ENCODE results near the gene RASSF9.

RASSF9 gene

DNA sequence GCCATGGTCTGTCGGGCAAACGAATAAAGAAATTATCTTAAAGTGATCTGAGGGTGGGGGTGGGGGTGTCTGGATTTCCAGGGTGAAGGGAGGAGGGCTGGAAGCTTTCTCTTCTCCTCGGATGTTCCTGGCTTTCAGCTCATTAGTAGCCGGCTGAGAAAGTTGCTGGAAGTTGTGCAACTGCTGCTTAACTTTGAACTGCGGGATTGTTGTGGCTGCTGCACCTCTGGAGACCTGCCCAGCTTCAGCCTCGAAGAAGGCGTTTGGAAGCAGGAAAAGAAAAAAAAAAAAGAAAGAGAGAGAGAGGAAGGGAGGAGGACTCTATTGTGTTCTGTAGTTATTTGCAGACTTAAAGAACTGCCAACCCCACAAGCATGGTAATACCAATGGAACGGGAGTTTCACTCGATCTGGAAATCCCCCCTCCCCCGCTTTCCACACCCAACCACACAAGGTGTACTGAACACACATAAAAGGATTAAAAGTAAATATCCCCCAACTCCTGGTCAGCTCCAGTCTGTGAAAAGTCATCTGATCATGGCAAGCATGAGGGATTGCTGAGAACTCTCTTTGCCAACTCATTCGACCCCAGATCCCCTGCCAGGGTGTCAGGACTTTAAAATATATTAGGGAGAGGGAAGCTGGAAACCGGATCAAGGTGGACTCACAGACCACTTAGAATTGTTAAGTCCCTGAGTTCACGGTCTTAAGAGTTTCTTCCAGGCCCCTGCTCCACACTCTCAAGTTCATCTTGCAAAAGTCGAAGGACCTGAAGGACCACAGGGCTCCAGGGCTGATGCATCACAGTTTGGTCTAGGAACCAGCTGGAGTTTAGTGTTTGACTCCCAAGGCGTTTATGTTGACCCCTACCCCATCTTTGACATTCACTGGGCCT lies at the start of gene RASSF9:
Gene RASSF9 (minus strand): TSS at position 213 of the 894 bp plus-strand sequence. CDS start 208 bp downstream, at position 5.
- H3K4me3 ChIP-seq (ENCODE audit: low read depth, low read length): peak within 1 kb of the TSS; percentile 18

DNA sequence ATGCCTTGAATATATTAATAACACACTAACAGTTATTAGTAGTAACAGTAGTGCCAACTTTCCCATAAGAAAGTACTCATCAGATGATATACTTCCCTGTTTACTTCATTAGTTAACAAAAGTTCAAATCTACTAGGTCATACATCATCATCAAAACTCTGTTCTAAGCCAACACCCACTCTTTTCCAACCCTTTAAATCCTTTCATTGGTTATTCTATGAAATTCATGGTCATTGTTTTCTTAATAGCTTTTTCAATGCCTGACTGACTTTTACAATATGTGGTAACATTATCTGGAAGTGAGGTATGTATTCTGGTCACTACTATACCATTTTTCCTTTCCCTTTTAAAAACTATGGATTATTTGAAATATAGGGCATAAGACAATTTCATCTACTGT lies 47.6 kb upstream of the RASSF9 start:
- no peak overlapping the region for H3K4me3 ChIP-seq (ENCODE audit: low read depth, low read length)

DNA sequence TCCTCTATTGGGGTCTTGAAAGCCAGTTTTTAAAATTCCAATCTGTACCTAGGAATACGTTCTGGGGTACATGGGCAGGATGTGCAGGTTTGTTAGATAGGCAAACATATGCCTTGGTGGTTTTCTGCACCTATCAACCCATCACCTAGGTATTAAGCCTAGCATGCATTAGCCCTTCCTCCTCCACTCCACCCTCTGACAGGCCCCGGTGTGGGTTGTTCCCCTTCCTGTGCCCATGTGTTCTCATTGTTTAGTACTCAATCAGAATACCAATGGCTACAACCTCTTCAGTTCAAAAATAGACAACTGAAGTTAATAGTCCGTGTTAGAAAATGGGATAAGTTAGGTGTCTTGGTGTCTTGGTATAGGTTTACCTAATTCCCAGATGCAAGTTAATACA lies 41.2 kb upstream of the RASSF9 start:
- H3K4me3 ChIP-seq (ENCODE audit: low read depth, low read length): no peak overlapping the region

DNA sequence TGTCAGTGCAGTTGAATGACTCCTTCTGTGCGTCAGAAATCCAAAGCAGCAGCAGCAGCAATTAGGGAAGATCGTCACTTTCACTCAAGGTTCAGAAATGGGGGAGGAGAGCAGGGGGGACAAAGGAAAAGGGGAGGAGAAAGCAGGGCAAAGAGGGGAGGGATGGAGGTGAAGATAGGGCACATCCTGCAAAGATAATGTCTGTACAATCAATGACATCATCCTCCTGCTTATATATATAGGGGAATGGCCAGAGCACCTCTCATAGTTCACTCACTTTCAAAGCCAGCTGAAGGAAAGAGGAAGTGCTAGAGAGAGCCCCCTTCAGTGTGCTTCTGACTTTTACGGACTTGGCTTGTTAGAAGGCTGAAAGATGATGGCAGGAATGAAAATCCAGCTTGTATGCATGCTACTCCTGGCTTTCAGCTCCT lies 37.8 kb upstream of the RASSF9 start, which contains the start of gene NTS:
Gene NTS (plus strand): TSS at position 265 of the 431 bp plus-strand sequence. CDS start 109 bp downstream, at position 374.
- H3K4me3 ChIP-seq (ENCODE audit: low read depth, low read length): no peak within 1 kb of the TSS

DNA sequence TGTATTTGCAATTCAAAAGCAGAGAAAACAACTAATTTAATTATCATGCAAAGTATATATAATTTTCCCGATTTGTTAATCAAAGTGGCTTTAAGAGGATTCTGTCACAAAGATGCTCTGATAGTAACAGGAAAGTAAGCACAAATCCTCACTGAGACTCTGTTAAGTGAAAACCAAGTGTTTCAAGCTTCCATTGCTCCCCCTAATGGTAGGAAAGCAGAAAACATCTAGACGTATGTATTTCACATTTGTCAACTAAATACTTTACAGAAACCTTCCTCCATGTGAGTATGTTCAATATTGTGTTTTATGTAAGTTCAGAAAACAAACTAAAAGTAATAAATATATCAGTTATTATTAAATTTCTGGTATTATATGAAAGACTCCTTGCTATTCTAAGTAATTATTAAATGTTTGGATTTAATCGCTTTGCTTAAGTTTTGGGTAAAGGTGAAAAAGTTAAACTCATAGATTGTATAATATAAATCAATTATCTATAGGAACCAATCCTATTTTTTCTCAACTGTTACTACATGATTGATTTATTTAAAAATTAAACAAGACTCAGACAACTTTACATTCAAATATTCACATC lies 36.4 kb upstream of the RASSF9 start:
- H3K4me3 ChIP-seq (ENCODE audit: low read depth, low read length): no peak overlapping the region

DNA sequence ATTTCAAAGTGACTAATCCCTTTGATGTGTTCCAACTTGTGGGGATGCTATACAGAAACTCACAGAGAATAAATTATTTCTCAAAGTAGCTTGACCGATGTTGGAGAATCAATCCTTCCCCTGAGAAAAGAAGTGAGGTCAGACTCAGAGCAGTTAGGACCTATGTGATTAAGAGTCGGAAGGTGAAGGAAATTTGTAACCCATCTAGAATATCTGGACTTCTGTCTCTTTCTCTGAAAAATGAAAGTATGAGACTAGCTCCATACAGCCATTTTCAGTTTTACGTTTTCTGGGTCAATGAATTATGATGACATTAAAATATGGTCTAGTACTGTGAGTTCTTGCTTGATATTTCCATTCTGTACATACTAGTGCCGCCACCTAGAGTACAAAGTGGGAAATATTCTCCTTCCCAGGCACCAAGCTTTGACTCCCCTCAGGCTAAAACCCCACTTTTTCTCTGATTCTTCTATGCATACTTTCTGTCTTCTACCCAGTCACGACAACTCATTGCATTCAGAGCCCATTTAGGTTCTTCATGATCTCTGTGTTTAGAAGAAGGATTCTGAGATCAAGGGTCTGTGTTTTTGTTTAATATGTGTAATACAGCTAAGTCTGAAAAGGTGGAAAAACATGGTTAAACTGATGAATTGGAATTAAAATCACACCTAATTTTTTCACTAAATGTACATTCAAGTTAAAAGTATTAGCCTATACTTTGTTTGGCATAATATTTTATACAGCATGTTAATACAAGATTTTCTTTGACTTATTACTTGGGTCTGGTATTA lies 31.0 kb upstream of the RASSF9 start:
- no peak overlapping the region for H3K4me3 ChIP-seq (ENCODE audit: low read depth, low read length)

DNA sequence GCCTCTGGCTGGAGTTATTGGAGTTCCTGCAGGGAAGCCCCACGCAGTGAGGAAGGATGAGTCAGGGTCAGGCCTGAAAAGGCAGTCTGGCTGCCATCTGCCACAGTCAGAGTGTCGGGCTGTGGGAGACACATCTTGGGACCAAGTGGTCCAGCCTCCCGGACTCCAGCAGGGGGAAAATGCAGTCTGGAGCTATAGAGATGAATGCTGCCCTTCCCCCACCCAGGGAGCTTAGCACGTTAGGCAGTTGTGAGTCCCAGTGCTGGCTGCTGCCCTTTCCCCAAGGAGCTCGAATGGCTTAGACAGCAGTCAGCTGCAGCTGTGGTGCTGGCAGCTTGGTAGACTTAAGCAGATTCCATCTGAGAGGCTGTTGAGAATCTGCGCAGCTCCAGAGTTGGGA lies 29.7 kb upstream of the RASSF9 start:
- H3K4me3 ChIP-seq (ENCODE audit: low read depth, low read length): no peak overlapping the region

DNA sequence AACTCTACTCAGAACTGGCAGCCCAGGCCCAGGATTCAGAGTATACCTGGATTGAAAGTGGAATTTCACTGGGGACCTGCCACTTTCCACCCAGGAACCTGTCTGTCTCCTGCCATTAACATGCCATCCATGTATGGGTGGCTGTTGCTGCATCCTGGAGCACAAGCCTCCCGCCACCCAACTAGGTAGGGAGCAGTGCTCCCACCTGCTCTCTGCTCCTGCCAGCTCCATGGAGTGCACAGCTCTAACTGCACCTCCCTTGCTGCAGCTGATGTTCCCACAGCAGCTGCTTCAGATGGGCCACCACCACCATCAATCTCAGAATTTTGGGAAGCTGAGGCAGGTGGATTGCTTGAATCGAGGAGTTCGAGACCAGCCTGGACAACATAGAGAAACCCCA lies 20.8 kb upstream of the RASSF9 start:
- H3K4me3 ChIP-seq (ENCODE audit: low read depth, low read length): no peak overlapping the region

DNA sequence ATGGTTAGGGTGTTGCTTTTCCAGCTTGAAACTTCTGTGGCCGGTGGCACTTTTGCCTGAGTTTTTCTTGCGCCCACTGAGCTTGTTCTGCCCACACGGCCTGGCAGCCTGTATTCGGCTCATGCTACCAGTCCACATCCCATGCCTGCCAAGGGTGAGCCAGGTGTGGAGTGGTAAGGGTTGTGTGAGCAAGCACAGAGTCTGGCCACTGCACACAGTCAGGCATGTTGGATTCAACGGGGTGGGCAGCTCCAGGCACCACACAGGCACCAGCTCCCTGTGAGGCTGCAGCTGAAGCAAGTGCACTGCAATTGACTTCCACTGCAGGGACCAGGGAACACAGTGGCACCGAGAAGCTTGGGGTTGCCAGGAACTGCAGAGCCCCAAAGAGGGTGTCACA lies 19.1 kb upstream of the RASSF9 start:
- H3K4me3 ChIP-seq (ENCODE audit: low read depth, low read length): no peak overlapping the region

DNA sequence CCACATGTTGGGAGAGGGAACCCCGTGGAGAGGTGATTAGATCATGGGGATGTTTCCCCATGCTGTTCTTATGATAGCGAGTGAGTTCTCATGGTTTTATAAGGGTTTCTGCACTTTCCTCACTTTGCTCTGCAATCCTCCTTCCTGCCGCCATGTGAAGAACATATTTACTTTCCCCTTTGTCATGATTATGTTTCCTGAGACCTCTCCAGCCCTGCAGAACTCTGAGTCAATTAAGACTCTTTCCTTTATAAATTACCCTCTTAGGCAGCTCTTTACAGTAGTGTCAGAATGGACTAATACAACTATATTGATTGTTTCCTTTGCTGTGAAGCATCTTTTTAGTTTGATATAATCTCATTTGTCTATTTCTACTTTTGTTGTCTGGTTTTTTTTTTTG lies 13.1 kb upstream of the RASSF9 start:
- no peak overlapping the region for H3K4me3 ChIP-seq (ENCODE audit: low read depth, low read length)

DNA sequence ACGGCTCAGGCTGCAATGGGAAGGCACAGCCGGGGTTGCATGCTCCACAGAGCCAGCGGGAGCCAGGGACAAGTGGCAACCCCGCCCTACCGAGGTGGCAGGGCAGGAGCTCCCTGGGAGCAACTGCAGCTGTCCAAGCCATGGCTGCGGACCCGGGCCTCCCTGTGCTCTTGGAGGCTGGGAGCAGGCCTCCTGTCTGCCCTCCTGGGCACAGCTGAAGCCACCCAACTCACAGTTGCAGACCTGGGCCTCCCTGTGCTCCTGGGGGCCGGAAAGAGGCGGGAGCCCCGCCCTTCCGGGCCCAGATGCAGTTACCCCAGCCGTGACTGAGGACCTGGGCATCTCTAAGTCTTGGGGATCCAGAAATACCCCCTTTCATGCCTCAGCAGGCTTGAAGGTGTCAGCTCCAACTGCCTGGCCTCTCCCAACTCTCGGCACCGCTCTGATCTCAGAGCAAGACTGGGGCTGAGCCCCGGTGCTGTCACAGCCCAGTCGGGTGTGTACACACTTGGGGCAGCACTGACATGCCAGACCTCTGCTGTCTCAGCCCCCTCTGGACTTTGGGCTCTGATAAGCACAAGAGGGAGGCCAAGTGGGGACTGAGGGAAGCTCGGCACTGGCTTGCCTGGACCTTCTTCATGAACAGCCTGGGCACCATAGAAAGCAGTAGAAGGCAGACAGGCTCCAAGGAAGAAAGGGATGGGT lies 7.5 kb upstream of the RASSF9 start:
- H3K4me3 ChIP-seq (ENCODE audit: low read depth, low read length): no peak overlapping the region

DNA sequence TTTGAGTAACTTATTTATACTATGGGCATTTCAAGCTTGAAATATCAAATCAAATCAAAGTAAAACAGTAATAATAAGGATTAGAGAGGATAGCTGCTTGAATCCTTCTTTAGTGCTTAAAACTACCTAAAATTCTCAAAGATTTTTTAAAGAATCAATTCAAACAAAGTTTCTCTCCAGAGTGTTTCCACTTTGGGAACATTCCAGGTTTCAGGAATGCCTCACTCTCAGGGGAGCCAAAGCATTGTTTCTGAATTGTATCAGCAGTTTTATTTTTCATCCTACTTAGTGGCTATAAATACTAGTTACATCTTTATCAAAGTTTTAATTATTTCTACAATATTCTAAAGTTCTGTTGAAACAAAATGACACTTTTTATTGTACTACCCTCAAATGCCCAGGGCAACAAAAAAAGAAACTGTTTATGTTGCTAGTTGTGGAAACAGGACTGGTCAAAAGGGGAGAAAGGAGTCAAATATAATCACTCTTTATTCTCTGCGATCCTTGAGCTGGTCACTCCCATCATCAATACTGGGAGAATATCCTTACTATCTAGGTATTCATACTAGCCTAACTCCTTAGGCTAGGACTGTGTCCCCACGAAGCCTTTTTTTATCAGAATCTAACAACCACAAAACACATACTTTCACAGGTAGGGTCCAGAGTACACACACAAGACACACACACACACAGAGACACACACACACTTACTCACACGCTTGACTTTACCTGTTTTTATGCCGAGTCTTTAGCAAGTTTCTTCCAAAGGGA lies 598 bp downstream of the RASSF9 start:
- H3K4me3 ChIP-seq (ENCODE audit: low read depth, low read length): peak overlapping the region; percentile 18

DNA sequence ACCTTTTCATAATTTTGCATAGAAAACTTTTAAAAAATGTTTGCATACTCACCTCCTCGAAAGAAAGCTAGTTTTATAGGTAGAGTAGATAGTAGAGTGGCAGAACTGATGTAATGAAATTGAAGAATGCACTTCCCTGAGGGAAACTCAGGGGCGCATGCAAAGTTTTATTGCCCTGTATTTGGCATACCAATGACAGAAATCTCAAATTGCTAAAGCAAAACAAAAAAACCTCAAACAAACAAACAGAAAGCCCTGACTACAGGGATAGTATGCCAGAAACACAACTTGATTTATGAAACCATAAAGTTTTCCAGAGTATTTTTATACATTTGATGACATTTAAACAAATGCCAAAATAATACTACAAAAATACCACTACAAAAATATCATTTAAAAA lies 1.8 kb downstream of the RASSF9 start:
- no peak overlapping the region for H3K4me3 ChIP-seq (ENCODE audit: low read depth, low read length)

DNA sequence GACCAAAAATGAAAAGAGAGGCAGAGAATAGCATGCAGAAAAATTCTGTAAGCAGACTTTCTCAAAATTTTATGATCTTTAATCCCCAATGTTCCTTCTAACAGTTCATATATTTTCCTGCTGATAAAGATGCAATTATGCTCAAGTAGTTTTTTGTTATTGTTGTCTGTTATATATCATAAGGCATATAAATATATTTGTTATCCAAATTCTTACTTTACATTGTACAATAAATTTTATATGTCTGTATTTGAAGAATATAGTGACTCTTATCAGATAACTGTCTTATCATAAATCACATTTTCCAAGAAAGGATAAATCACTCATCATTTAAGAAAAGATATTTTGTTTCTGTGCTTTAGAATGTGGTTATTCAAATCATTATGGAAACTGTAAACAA lies 2.6 kb downstream of the RASSF9 start:
- no peak overlapping the region for H3K4me3 ChIP-seq (ENCODE audit: low read depth, low read length)

DNA sequence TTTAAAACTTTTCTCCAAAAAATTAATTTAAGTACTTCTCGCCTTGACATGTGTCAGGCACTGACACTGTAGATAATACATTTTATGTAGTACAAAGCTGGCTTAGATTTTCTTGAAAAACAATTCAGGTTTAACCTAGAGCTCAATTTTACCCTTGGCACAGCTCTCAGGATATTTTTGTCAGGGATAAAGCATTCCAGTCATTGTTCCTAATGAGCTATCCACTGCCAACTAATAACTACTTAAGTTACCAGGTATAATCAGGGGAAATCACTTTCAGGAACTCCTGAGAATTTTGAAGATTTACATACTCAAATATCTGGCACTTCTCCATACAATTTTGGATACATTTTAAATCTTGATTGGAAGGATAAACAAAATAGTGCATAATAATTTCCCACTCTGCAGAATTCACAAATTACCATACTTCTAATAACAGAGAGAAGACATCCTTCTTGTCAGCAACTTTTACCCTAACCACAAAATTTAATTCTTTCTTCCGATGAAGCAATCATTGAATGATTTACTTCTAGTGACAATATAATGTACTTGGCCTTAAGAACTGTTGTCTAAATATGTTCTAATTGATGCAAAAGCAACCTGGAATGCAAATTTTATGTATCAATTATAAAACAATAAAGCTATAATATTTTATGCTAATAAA lies 4.8 kb downstream of the RASSF9 start:
- no peak overlapping the region for H3K4me3 ChIP-seq (ENCODE audit: low read depth, low read length)

DNA sequence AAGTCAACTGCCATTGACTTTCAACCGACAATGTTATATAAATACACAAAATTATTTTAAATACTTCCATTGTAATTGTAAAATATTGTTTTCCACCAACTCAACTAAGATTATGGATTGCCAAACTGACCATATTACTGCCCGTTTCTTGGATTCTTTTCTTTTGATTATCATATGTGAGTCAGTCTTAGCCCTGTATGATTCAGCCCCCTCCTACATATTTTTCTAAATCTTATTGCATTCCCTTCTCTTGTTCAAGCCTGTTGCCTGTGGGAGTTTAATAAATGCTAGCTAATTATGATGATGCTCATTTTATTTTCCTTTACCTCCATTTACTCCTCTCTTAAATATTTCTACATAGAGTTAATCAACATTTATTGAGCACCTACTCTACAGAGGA lies 6.8 kb downstream of the RASSF9 start:
- no peak overlapping the region for H3K4me3 ChIP-seq (ENCODE audit: low read depth, low read length)

DNA sequence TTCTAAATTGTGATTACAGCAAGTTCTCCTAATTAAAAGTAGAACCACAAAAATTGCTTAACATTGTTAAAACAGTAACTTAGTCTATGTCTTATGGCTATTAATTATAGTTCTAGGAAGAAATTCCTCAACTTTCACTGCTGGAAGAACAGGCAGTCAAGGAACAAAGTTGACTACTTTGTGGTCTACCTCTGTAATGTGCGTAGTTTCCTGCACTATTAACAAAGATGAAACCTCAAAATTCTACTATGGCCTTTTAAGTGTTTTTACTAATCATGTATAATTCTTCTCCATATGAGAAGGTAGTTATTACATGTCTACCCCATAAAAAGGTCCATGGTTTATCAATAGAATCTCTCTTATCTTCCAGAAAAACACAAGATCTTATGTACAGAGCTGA lies 7.6 kb downstream of the RASSF9 start:
- no peak overlapping the region for H3K4me3 ChIP-seq (ENCODE audit: low read depth, low read length)

DNA sequence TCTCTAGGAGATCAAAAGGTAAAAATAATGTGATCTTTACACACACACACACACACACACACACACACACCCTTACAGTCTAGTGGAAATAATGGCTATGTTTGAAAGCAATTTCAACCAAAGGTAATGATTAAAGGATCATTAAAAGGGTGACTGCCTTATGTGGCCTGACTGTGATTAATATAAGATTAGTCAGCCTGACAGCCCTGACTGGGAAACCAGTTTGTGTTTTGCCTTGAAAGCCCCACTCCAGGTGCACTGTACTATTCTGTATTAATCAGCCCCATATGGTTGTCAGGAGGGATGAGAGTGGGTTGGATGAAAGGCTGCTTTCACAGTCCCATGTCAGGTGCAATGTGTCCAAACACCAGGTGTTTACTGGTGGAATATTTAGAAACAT lies 10.5 kb downstream of the RASSF9 start:
- no peak overlapping the region for H3K4me3 ChIP-seq (ENCODE audit: low read depth, low read length)

DNA sequence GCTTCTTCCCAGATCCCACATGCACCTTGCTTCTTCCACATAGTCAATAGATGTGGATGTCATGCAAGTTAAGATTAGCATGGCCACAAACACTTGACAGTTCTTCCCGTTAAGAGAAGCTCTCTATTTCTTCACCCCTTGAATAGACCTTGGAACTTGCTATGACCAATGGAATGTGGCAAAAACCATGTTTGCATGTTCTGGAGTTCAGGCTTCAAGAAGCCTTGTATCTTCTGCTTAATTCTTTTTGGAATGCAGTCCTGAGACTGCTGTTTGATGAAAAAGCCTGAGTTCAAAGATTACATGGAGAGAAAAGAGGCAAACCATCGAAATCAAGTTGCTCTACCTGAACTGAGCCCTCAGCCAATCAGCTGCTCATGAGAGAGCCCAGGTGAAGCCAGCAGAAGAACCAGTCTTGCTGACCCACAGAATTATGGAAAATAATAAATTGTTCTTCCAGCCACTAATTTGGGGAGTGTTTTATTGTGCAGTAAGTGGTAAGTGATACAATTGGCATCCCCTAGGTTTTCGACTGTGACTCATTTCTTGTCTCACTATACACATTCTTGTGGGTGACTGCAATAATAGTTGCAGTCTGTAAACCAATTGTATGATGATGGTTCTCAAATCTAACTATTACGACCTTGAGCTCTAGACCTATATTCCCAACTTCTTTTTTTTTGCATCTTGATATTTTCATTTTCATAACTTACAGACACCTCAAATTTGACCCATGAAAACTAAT lies 12.6 kb downstream of the RASSF9 start:
- no peak overlapping the region for H3K4me3 ChIP-seq (ENCODE audit: low read depth, low read length)
